ENCODE results near the gene ADGRD1.

ADGRD1 gene

DNA sequence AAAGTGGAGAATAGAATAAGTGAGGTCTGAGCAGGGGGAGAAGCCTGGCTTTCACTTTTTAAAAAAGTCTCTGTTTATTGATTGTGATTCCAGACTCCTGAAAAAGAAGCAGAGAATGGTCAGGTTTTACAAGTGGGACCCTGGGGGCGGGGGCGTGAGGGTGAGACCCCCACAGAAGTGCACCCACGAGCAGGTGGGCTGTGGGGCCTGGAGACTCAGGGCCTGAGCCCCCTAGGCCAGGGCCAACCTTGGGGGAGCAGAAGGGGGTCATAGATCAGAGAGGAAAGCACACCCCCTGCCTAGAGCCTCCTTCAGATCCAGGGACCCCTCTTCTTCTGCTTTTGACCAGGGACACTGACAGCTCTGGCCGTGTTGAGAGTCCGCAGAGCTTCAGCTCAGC, 180.3 kb downstream of the ADGRD1 start:
- TF ChIP-seq, protein P1, sequence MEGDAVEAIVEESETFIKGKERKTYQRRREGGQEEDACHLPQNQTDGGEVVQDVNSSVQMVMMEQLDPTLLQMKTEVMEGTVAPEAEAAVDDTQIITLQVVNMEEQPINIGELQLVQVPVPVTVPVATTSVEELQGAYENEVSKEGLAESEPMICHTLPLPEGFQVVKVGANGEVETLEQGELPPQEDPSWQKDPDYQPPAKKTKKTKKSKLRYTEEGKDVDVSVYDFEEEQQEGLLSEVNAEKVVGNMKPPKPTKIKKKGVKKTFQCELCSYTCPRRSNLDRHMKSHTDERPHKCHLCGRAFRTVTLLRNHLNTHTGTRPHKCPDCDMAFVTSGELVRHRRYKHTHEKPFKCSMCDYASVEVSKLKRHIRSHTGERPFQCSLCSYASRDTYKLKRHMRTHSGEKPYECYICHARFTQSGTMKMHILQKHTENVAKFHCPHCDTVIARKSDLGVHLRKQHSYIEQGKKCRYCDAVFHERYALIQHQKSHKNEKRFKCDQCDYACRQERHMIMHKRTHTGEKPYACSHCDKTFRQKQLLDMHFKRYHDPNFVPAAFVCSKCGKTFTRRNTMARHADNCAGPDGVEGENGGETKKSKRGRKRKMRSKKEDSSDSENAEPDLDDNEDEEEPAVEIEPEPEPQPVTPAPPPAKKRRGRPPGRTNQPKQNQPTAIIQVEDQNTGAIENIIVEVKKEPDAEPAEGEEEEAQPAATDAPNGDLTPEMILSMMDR (IDR thresholded peaks at IDR 0.05; ENCODE audit: low read depth, low read length), result no peak
- no peak overlapping the region for H3K4me3 ChIP-seq (ENCODE audit: low read depth, low read length)

DNA sequence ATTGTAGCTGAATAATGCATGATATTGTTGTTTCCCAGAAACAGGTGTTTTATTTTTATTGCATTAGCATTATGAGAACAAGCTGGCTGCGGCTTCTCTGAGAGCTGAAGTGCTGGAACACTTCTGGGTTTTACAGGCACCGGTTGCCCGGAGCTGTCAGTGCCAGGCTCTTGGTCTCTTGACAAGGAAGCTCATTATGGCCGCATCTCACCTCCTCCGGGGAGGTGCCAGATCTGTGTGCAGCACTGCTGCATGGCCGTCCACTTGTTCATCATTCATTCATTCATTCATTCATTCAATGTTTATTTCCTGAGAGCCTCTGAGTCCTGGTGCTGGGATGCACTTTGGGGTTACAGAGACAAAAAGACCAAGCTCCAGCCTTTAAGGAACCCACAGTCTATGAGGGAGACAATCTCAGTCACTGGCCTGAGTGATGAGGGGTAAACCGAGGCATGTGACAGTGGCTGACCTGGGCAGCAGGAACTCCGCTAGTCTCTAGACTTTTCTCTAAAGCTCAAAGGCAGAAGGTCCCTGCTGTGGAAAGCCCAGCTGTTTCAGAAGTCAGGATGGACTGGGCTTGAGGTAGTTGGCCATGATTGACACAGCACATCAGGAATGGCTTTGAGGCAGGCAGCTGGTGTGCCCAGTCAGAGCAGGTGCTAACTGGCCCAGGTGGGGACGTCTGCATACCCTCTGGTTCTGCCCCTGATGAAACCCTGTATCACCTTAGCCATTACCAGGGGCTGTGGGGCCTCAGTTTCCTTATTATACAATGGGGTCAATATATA, 181.0 kb downstream of the ADGRD1 start:
- H3K4me3 ChIP-seq (ENCODE audit: low read depth, low read length), result no peak overlapping the region
- TF ChIP-seq, protein P1 (IDR thresholded peaks at IDR 0.05; ENCODE audit: low read depth, low read length), result no peak

DNA sequence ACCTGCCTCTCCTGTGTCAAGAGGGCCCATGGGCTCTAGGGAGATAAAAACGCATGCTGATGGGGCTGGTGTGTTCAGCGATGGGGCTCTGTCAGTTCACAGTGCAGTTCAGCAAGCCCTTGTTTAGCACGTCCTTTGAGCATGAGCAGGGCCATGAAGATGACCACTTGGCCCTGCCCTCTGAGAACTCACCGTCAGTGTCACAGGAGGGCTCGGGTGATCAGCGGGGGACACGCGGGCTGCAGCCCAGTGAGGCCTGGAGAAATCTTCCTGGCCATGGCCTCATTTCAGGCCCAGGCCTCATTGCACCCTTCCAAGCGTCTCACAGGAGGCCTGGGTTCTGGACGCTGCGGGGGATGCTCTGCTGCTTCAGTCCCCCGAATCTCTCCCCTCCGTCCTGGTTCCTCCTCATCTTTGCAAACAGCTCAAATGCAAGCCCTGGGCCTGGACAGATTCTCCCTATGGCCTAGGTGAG, 181.6 kb downstream of the ADGRD1 start:
- no peak overlapping the region for H3K4me3 ChIP-seq (ENCODE audit: low read depth, low read length)
- TF ChIP-seq, protein P1 (IDR thresholded peaks at IDR 0.05; ENCODE audit: low read depth, low read length), result no peak

DNA sequence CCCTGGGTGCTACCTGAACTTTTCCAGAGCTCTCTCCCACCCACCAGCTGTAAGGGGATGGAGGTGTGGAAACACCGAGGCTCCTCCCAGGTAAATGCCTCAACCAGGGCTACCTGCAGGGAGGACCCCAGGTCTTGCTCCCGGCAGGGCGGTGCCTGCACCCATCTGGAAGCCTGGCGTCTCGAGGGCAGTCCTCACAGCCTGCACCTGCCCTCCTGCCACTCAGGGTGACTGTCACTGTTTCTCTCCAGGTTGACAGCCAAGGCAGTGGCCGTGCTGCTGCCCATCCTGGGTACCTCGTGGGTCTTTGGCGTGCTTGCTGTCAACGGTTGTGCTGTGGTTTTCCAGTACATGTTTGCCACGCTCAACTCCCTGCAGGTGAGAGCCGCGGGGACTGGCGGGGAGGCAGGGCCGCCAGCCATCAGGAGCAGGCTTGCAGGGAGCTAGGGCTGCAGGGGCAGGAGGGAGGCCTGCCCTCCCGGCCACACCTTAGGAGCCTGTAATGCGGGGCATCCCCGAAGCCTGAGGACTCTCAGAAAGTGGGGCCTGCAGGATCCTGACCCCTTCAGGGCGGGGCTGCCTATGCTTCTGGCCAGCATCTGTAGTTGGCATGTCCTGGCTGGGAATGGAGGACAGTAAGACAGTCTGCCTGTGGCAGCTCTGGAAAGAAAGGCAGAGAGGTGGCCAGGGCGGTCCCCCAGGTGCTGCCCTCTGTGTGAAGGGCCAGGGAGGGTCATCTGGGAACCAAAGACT, 182.3 kb downstream of the ADGRD1 start:
- no peak overlapping the region for H3K4me3 ChIP-seq (ENCODE audit: low read depth, low read length)
- TF ChIP-seq, protein P1 (IDR thresholded peaks at IDR 0.05; ENCODE audit: low read depth, low read length), result no peak

DNA sequence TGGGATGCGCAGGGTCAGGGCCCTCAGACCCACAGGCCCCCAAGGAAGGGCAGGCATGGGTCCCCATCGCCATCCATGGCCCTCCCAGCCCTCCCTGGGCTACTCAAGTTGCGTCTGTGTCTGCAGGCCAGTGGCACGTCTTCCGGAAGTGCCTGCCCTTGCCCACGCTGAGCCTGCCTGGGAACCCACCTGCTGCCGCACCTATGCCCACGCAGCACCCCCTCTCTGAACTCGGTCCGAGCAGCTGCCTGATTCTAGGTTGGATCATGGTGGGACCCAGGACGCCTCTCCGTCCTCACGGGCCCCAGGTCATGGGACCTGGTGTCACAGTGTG, 182.8 kb downstream of the ADGRD1 start:
- TF ChIP-seq, protein P1 (IDR thresholded peaks at IDR 0.05; ENCODE audit: low read depth, low read length), result no peak
- H3K4me3 ChIP-seq (ENCODE audit: low read depth, low read length), result no peak overlapping the region

DNA sequence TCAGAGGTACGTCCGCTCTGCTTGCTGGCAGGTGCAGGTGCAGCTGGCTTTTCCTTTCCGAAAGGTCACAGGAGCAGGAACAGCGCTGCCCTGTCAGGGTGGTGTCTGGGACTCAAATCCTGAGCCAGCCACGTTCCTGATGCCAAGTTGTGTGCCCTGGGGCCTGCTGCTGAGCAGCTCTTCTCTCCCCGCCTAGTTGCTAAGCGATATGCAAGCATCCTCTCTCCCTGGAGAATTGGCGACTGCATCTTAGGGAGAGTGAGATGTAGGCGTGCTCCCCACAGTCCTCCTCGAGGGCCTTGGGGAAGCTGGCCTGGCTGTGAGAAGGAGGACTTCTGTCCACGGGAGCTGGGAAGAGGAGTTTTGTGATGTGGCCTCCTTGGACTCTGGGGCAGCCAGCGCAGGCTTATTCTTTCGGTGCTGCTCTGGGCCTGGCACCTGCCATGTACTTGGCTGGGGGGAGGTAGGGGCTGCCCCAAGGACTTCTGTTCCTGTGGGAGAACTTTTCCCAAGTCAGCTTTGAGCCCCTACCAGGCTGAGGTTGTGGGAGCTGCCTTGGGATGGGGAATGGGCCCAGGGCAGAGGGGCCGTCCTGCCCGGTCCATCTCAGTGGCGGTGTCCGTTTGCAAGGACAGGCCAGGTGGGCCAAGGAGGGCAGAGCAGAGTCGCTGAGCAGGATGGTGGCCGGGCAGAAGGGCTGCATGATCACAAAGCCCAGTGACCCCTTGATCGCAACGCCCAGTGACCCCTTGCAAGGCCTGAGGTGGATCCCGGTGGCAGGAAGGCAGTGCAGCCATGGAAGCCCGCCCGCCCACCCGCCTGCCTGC, 183.5 kb downstream of the ADGRD1 start:
- TF ChIP-seq, protein P1 (IDR thresholded peaks at IDR 0.05; ENCODE audit: low read depth, low read length), result no peak
- H3K4me3 ChIP-seq (ENCODE audit: low read depth, low read length), result no peak overlapping the region

Measured in WI38 (cell line).